ENCODE measurements around the gene FGF3. TPM values are rescaled to one million over a fixed set of nuclear protein-coding genes. Genes with fewer than 3 reads are reported as not detected.
"Not testable (repeated sequence)": the region's sequence is repeated elsewhere in the genome, so short reads cannot be mapped to it uniquely, and the experiment has no call there.

FGF3 gene
- total and polyA plus RNA-seq, 10 of the 15 experiments (the other 5 are each of a cell fraction or from before 2014, with no cell fraction given): not detected

DNA sequence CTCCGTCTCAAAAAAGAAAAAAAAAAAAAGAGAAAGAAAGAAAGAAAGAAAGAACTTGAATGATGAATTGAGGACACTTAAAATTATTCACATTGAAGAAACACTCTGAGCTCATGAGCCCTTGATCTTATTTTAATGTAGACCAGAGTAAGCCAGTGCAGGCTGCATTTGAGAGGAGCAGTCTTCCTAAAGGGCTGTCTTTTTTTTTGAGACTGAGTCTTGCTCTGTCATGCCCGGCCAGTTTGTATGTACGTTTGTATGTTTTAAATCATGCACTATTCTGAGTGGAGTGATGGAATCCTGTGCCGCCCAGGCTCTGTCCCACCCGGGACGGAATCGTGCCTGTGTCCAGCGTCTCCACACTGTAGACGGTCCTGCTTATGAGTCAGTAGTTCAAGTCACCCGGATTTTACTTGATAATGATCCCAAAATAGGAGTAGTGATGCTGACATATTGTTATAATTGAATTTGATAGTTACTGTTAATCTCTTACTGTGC is 53.7 kb downstream of the FGF3 start:
- Histone ChIP-seq H3K4me3 (no peak overlapping the region), H3K36me3 (ENCODE audit: control insufficient read depth in 2 of 2, insufficient read depth in 2 of 2, low read length in 1 of 2) (no peaks in the 10 kb centered on the region), H3K9me3 (replicated peaks; ENCODE audit: control insufficient read depth, insufficient read depth, low read length) (no peaks in the 10 kb centered on the region), H3K27ac (ENCODE audit: control insufficient read depth, insufficient read depth) (no peak overlapping the region), H3K4me1 (ENCODE audit: control insufficient read depth, insufficient read depth, low read length) (no peaks in the 10 kb centered on the region), H3K9ac (ENCODE audit: control insufficient read depth, insufficient read depth, low read length) (no peak overlapping the region), H4K20me1 (ENCODE audit: control insufficient read depth, insufficient read depth) (no peaks in the 10 kb centered on the region; the same call in 1 of the 2 replicates), H3K79me2 (ENCODE audit: control insufficient read depth, insufficient read depth, low read length) (no peaks in the 10 kb centered on the region), H3K4me2 (ENCODE audit: control insufficient read depth, insufficient read depth) (no peak overlapping the region), H3K27me3 (replicated peaks in 1 of 2; ENCODE audit: control insufficient read depth in 2 of 2, insufficient read depth in 2 of 2, low read length in 1 of 2) (no peaks in the 10 kb centered on the region), H2AFZ (ENCODE audit: control insufficient read depth, low read depth, low read length) (no peak overlapping the region)
- no peak for ATAC-seq
- TF ChIP-seq E2F4 (IDR thresholded peaks at IDR 0.05; ENCODE audit: low read depth, low read length) (no peak), BMI1 (IDR thresholded peaks at IDR 0.05; ENCODE audit: borderline replicate concordance) (no peak)
- ChIA-PET RAD21 (ENCODE audit: unreplicated experiment) (no interaction called here), POLR2A (no interaction called here), CTCF (no interaction called here), SMC1A (ENCODE audit: uncharacterized antibody, unreplicated experiment) (no interaction called here)
- in situ Hi-C loops (cut with MboI): no loop called here
- DNase-seq (ENCODE audit: low read depth, low spot score): no peak
- intact Hi-C loops (cut with micrococcal nuclease; ENCODE audit: unreplicated experiment): no loop called here
- no peak for FAIRE-seq
- WGBS (ENCODE audit: insufficient coverage, insufficient replicate concordance, low lambda C conversion rate, missing lambda C conversion rate): 55% methylated on average over 9 of the region's 10 CpGs
- BruUV-seq (replicated peaks): no TSS peak

- SMC1A ChIA-PET (ENCODE audit: uncharacterized antibody, unreplicated experiment); H3K4me3 ChIP-seq; H3K4me2 ChIP-seq (ENCODE audit: control insufficient read depth, insufficient read depth); ATAC-seq; H3K9ac ChIP-seq (ENCODE audit: control insufficient read depth, insufficient read depth, low read length); POLR2A ChIA-PET; H3K79me2 ChIP-seq (ENCODE audit: control insufficient read depth, insufficient read depth, low read length); H3K9me3 ChIP-seq (replicated peaks; ENCODE audit: control insufficient read depth, insufficient read depth, low read length); BruUV-seq (replicated peaks); H3K27ac ChIP-seq (ENCODE audit: control insufficient read depth, insufficient read depth); H3K4me1 ChIP-seq (ENCODE audit: control insufficient read depth, insufficient read depth, low read length); H3K27me3 ChIP-seq (replicated peaks in 1 of 2; ENCODE audit: control insufficient read depth in 2 of 2, insufficient read depth in 2 of 2, low read length in 1 of 2); H2AFZ ChIP-seq (ENCODE audit: control insufficient read depth, low read depth, low read length); FAIRE-seq; DNase-seq (ENCODE audit: low read depth, low spot score); CTCF ChIA-PET; H4K20me1 ChIP-seq (ENCODE audit: control insufficient read depth, insufficient read depth); RAD21 ChIA-PET (ENCODE audit: unreplicated experiment); in situ Hi-C loops (cut with MboI); H3K36me3 ChIP-seq (ENCODE audit: control insufficient read depth in 2 of 2, insufficient read depth in 2 of 2, low read length in 1 of 2); intact Hi-C loops (cut with micrococcal nuclease; ENCODE audit: unreplicated experiment): not testable (repeated sequence)
- WGBS (ENCODE audit: insufficient coverage, insufficient replicate concordance, low lambda C conversion rate, missing lambda C conversion rate): 41% methylated on average over 4 of the region's 7 CpGs
Measured at GRCh38 chr11:69764918-69765317, 54.3 kb downstream of the FGF3 start.
